Epithelial cell of prostate (primary cell): ENCODE results near the gene SNX12.
"Not testable (repeated sequence)": the region's sequence is repeated elsewhere in the genome, so short reads cannot be mapped to it uniquely, and the experiment has no call there.

ENCODE experiments used
- DNase-seq: peaks from one replicate; pipeline ENCODE4 v3.0.0-alpha.2; 2011; ENCODE audit warnings: low read depth, low spot score
- H3K27ac ChIP-seq: fragments of 450-650 bp; 2 replicates; pipeline ENCODE4 v1.5.1; 2017; ENCODE audit warnings: mild to moderate bottlenecking

The SNX12 gene

DNA sequence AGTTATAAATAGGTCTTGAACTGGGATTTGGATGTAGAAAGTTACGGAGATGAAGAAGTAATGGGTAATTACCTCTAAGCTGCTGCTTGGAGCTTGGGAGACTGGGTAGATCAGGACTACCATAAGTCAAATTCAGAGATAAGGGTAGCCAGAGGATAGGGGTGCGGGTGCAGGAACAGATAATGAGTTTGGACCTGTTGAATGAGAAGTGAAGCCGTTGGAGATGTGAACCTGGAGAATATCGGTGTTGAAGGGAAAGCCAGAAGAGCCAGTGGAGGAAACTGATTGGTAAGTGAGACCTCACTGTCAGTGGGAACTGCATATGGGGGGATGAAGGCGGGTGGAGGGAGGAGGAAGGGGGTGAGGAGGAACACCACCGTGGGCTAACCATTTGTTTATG lies 26.9 kb upstream of the SNX12 start:
- no peak overlapping the region for H3K27ac ChIP-seq
- no peak for DNase-seq

- H3K27ac ChIP-seq: no peak overlapping the region
- DNase-seq: no peak
Observed at GRCh38 chrX:71091263-71091662, 23.1 kb upstream of the SNX12 start.

DNA sequence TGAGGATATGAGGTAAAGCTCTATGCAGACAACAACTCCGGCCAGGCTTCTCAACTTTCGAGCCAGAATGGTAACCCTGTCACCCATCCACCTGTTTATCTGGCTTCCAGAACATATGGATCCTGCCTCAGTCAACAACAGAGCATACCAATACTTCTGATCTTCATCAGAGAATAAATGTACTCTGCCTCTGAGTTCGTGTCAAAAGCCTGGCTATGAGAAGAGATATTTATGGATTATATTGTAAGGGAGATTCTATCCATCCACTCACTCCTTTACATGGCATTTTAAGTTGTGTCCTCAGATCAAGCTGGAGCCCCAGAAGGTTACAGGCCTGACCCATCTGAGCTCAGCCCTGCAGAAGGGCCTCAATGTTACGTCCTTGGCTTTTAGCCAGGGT lies 17.8 kb upstream of the SNX12 start:
- H3K27ac ChIP-seq: no peak overlapping the region
- no peak for DNase-seq

GRCh38 chrX:71082822-71083221 lies 14.7 kb upstream of the SNX12 start:
- no peak for DNase-seq
- no peak overlapping the region for H3K27ac ChIP-seq

- no peak overlapping the region for H3K27ac ChIP-seq
- no peak for DNase-seq
Observed at GRCh38 chrX:71082124-71082647, 14.1 kb upstream of the SNX12 start.

GRCh38 chrX:71081330-71082123 lies 13.4 kb upstream of the SNX12 start:
- DNase-seq: peak; percentile 12
- no peak overlapping the region for H3K27ac ChIP-seq

- DNase-seq: no peak
Observed at GRCh38 chrX:71070531-71070930, 2.4 kb upstream of the SNX12 start.

GRCh38 chrX:71067712-71068043 lies 456 bp downstream of the SNX12 start:
- DNase-seq: no peak
- peak overlapping the region; percentile 74 for H3K27ac ChIP-seq

More at GRCh38 chrX:71070531-71070930, 2.4 kb upstream of the SNX12 start:
- H3K27ac ChIP-seq: no peak overlapping the region

- peak overlapping the region; percentile 74 for H3K27ac ChIP-seq
- no peak for DNase-seq
Observed at GRCh38 chrX:71067089-71067488, 1.0 kb downstream of the SNX12 start.

DNA sequence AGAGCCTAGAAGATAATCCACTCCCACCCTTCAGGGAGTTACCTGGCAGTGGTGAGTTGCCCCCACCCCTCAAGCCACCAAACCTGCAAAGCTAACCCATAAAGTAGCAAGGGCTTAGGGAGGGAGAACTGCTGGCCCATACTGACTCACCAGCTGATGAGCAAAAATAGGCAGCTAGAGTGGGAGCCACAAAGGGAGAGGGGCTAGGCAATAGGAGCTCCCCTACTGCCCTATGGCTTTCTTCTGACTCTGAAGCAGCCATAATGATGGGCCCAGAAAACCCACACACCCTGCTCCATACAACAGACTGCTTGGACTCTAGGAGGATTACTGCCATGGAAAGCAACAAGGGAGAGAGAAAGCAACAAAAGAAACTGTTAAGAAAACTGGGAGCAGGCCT lies 8.0 kb downstream of the SNX12 start:
- no peak overlapping the region for H3K27ac ChIP-seq
- DNase-seq: no peak

DNA sequence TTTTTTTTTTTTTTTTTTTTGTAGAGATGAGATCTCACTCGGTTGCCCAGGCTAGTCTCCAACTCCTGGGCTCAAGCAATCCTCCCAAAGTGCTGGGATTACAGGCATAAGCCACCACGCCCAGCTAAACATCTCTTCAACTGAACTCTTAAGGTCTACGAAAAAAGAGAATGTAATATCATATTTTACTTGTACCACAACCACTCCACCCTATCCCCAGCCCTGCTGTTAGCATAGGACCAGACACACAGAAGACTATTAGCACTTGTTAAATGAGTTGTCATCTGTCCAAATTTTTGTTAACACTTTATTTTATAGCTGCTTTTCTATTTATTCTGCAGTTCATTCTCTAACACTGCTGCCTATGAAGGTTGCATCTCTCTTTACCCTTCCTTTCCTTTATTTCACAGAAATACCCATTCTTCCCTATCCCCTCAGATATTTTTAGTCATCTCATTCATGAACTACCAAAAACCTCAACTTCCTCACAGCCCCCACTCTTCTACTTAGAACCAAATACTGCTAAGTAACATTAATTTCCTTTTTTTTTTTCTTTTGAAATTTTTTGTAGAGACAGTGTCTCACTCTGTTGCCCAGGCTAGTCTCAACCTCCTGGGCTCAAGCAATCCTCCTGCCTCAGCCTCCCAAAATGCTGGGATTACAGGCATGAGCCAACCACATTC lies 10.1 kb downstream of the SNX12 start:
- H3K27ac ChIP-seq: no peak overlapping the region
- no peak for DNase-seq

- no peak overlapping the region for H3K27ac ChIP-seq
- no peak for DNase-seq
Observed at GRCh38 chrX:71056867-71057266, 11.3 kb downstream of the SNX12 start.

DNA sequence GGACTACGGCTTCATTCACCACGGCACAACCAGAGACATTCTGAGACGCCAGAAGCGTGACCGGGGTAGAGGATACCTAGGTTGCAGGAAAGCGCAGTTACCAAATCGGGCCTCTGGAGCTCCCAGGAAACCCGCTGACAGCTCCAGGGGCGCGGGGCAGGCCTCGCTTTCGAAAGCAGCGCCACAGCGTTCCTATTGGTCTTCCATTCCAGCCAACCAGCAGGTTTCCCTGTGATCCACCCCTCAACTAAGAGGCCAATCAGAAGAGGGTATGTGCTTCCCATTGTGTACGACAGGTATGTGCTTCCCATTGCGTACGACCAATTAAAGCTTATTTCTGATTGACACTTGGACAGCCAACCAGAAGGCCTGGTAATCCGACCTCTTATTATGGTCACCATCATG lies 14.9 kb downstream of the SNX12 start:
- DNase-seq: no peak
- no peak overlapping the region for H3K27ac ChIP-seq

DNA sequence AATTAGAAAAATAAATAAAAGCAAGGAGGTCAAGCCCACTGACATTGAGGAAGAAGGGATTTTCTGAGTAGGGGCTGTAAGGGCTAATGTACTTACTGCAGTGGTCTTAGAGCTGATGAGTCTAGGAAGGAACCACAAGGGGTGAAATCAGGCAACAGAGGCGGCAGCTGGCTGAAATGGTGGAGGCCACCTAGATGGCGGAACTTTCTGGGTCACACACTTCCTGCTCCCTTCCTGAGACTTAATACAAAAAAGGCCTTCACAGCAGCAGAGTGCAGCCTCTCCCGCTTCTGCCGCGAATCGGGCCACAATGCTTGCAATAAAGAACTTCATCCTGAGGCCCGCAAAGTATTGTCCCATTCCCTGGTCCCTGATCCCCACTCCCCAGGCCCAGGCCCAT lies 15.4 kb downstream of the SNX12 start:
- no peak overlapping the region for H3K27ac ChIP-seq
- DNase-seq: no peak

DNA sequence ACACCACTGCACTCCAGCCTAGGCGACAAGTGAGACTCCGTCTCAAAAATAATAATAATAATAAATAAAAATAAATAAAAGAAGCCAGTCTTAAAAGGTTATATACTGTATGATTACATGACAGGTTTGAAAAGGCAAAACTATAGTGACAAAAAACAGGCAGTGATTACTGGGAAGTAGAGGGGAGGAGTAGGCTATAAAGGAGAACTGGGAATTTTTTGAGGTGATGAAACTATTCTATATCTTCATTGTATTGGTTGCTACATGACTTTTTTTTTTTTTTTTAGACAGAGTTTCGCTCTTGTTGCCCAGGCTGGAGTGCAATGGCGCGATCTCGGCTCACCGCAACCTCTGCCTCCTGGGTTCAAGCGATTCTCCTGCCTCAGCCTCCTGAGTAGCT lies 20.2 kb downstream of the SNX12 start:
- not testable (repeated sequence) for H3K27ac ChIP-seq, DNase-seq

DNA sequence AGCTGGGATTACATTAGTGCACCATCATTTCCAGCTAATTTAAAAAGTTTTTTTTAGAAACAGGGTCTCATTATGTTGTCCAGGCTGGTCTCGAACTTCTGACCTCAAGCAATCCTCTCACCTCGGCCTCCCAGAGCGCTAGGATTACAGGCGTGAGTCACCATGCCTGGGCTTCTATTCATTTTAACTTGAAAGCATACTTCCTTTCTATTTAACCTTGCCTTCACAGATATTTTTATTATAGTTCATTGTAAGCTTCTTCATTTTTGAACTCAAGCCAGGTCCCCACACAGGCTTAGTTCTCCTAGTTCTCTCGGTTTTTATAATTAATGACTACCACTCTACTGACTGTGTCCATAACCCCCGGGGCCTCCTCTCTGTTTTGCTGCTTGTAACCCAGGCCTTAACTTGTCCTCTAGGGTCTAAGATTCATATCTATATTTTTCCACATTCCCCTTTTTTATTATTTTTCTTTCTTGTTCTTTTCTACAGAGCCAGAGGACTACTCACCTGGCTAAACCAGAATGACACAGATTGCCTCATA lies 50.7 kb downstream of the SNX12 start:
- H3K27ac ChIP-seq: peak overlapping the region; percentile 13
- DNase-seq: no peak
